ENCODE measurements around the gene HSPB6. TPM values are rescaled to one million over a fixed set of nuclear protein-coding genes. Genes with fewer than 3 reads are reported as not detected.
A peak's percentile ranks its signal among the peaks of the same experiment; 100 is the strongest.

HSPB6 gene
- polyA plus RNA-seq, 1 of the 3 experiments (the other 2 are of a cell fraction), result 0.43 TPM

GRCh38 chr19:35774274-35775045, 17.6 kb upstream of the HSPB6 start:
- Histone ChIP-seq H3K9me3 (no peaks in the 10 kb centered on the region), H3F3A (replicated peaks; ENCODE audit: insufficient read depth) (peaks cover 8% of the 10 kb centered on the region), H3K27me3 (ENCODE audit: insufficient read depth) (no peaks in the 10 kb centered on the region), H2AFZ (ENCODE audit: low read depth) (peak overlapping the region; percentile 76; the same call in 1 of the 2 replicates), H3K4me2 (peak overlapping the region; percentile 90), H3K27ac (ENCODE audit: low read depth in 2 of 2, low read length in 1 of 2) (no peak overlapping the region), H3K9ac (no peak overlapping the region), H3K79me2 (ENCODE audit: insufficient read depth) (peaks cover 13% of the 10 kb centered on the region; the same call in 1 of the 2 replicates), H3K9me2 (no peaks in the 10 kb centered on the region), H4K20me1 (ENCODE audit: insufficient read depth) (no peaks in the 10 kb centered on the region), H3K36me3 (replicated peaks in 1 of 2; ENCODE audit: control insufficient read depth in 1 of 2, insufficient read depth in 2 of 2, low read length in 1 of 2) (no peaks in the 10 kb centered on the region), H3K4me1 (ENCODE audit: control insufficient read depth in 1 of 2, insufficient read depth in 2 of 2, low read depth in 1 of 2, low read length in 1 of 2) (peaks cover 0 to 12% of the 10 kb centered on the region in 2 experiments; a peak in 2 of 4 replicates), H3K4me3 (ENCODE audit: low read depth in 2 of 2, low read length in 1 of 2) (peak overlapping the region; percentile 59 to 76)
- CTCF ChIA-PET, result interaction anchor here (1.1 kb wide), 1 partner anchor 157 kb away, joined by 3 read pairs; no protein-coding TSS in a partner anchor
- DNase-seq, result no peak
- TF ChIP-seq TEAD4 (IDR thresholded peaks at IDR 0.05; ENCODE audit: borderline replicate concordance, insufficient read depth) (no peak), NFIC (IDR thresholded peaks at IDR 0.05; ENCODE audit: borderline replicate concordance) (no peak), JUND (IDR thresholded peaks at IDR 0.05) (no peak), POLR2AphosphoS5 (IDR thresholded peaks at IDR 0.05; ENCODE audit: low read depth, low read length) (no peak), SIN3A (IDR thresholded peaks at IDR 0.05; ENCODE audit: borderline replicate concordance, low read depth, low read length) (no peak), TCF12 (IDR thresholded peaks at IDR 0.05) (no peak), CTCF (IDR thresholded peaks at IDR 0.05) (no peak), MXI1 (IDR thresholded peaks at IDR 0.05; ENCODE audit: low read depth, low read length) (no peak), YY1 (IDR thresholded peaks at IDR 0.05; ENCODE audit: low read depth) (no peak), IRF3 (IDR thresholded peaks at IDR 0.05; ENCODE audit: low read depth, low read length) (no peak), ELF1 (IDR thresholded peaks at IDR 0.05) (no peak), GABPA (IDR thresholded peaks at IDR 0.05; ENCODE audit: low read depth) (no peak), NRF1 (IDR thresholded peaks at IDR 0.05; ENCODE audit: low read depth, low read length) (no peak), RCOR1 (IDR thresholded peaks at IDR 0.05; ENCODE audit: low read length) (no peak), SMC3 (IDR thresholded peaks at IDR 0.05; ENCODE audit: low read depth, low read length) (no peak), GATA2 (CRISPR knock-in tag; IDR thresholded peaks at IDR 0.05) (no peak), TAF1 (IDR thresholded peaks at IDR 0.05; ENCODE audit: borderline replicate concordance, low read depth, low read length) (no peak), ZBTB33 (IDR thresholded peaks at IDR 0.05; ENCODE audit: borderline replicate concordance, low read depth) (no peak), EZH2phosphoT487 (IDR thresholded peaks at IDR 0.05; ENCODE audit: borderline replicate concordance, low read depth) (no peak)
- 10% methylated on average over 14 of the region's 16 CpGs for WGBS (ENCODE audit: low lambda C conversion rate)
- POLR2A ChIA-PET, result interaction anchor here (0.6 kb wide), 2 partner anchors 12 to 131 kb away, joined by 3 to 5 read pairs; no protein-coding TSS in a partner anchor

All from SK-N-SH (cell line).